ENCODE measurements around the gene S100B.

- no peak for TF ChIP-seq POLR2A (IDR thresholded peaks at IDR 0.05)
- TF ChIP-seq, protein P1, sequence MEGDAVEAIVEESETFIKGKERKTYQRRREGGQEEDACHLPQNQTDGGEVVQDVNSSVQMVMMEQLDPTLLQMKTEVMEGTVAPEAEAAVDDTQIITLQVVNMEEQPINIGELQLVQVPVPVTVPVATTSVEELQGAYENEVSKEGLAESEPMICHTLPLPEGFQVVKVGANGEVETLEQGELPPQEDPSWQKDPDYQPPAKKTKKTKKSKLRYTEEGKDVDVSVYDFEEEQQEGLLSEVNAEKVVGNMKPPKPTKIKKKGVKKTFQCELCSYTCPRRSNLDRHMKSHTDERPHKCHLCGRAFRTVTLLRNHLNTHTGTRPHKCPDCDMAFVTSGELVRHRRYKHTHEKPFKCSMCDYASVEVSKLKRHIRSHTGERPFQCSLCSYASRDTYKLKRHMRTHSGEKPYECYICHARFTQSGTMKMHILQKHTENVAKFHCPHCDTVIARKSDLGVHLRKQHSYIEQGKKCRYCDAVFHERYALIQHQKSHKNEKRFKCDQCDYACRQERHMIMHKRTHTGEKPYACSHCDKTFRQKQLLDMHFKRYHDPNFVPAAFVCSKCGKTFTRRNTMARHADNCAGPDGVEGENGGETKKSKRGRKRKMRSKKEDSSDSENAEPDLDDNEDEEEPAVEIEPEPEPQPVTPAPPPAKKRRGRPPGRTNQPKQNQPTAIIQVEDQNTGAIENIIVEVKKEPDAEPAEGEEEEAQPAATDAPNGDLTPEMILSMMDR (IDR thresholded peaks at IDR 0.05), result no peak
Observed at GRCh38 chr21:46604329-46604974, 430 bp downstream of the S100B start.

Data from Peyer's patch (tissue), 4 donors.